K562 (cell line): Measurements from ENCODE around the gene NAT9. TPM values are rescaled to one million over a fixed set of nuclear protein-coding genes. Genes with fewer than 3 reads are reported as not detected.

Source experiments
- ATAC-seq: fragments of 200-7000 bp; cut with Tn5 transposase; 3 replicates; pipeline ENCODE4 v1.9.1; 2020; ENCODE audit warnings: moderate library complexity
- BruUV-seq: library from RNA; stranded (reverse); fragments of 400-500 nt; replicated peaks from 2 replicates; lab custom pipeline; 2021; lab: Mats Ljungman, UMichigan
- CTCF ChIA-PET: fragments of 300-600 bp; formaldehyde crosslinking; extraction: SDS; loops from one replicate; lab custom pipeline; 2021; ENCODE audit warnings: low intra/inter-chr PET ratio; lab: Yijun Ruan, JAX
- POLR2A ChIA-PET: fragments of 300-600, 350-650 bp; sonication (Branson Sonifier 250); formaldehyde crosslinking; extraction: SDS; loops from one replicate; lab custom pipeline; 2021; ENCODE audit warnings: antibody characterized with exemption, inconsistent platforms; lab: Yijun Ruan, JAX
- DNase-seq, 4 experiments: peaks; one replicate each; pipeline versions ENCODE4 v3.0.0 to v3.0.0-alpha.2; 2011 to 2018; ENCODE audit warnings: low spot score in 3 of 4, mixed read lengths in 3 of 4; ENCODE audit errors: extremely low read depth in 1 of 4
- FAIRE-seq: peaks from 2 replicates; lab custom pipeline; 2011; peaks lifted over from hg19 to GRCh38; lab: Jason Lieb, UNC
- H2AFZ ChIP-seq: 2 replicates; pipeline ENCODE4 v1.6.0; 2011; ENCODE audit warnings: low read depth, low read length, control low read depth, inconsistent platforms
- H3K27ac ChIP-seq: fragments of 200-600 bp; 3 replicates; pipeline ENCODE4 v1.8.0; 2011; ENCODE audit warnings: low read depth, mild to moderate bottlenecking, control low read depth, inconsistent platforms, low read length, moderate library complexity, mixed read lengths; ENCODE audit errors: extremely low read depth
- H3K27me3 ChIP-seq, 2 experiments: fragments of 300-600 bp in 1 of 2; 2 replicates in 1 of 2; 3 replicates in 1 of 2; pipeline versions ENCODE4 v1.6.0 to v1.8.0; 2011; ENCODE audit warnings: inconsistent platforms in 2 of 2, low read length in 2 of 2, mild to moderate bottlenecking in 1 of 2, mixed read lengths in 1 of 2, moderate library complexity in 1 of 2; ENCODE audit not compliant: control insufficient read depth in 2 of 2, insufficient read depth in 2 of 2
- H3K36me3 ChIP-seq: fragments of 300-600 bp; 3 replicates; pipeline ENCODE4 v1.8.0; 2011; ENCODE audit warnings: mild to moderate bottlenecking, low read length, inconsistent platforms; ENCODE audit not compliant: control insufficient read depth, insufficient read depth
- H3K4me1 ChIP-seq, 2 experiments: fragments of 200-600 bp in 1 of 2; replicated peaks in 1 of 2; 2 replicates in 1 of 2; 3 replicates in 1 of 2; pipeline versions ENCODE4 v1.5.1 to v1.8.0; 2011; ENCODE audit warnings: inconsistent platforms in 2 of 2, low read length in 2 of 2, mild to moderate bottlenecking in 1 of 2, mixed read lengths in 1 of 2, moderate library complexity in 1 of 2; ENCODE audit not compliant: control insufficient read depth in 2 of 2, insufficient read depth in 2 of 2
- H3K4me2 ChIP-seq: 2 replicates; pipeline ENCODE4 v1.6.1; 2011; ENCODE audit warnings: low read length, control low read depth, inconsistent platforms, mixed read lengths; ENCODE audit not compliant: insufficient read depth
- H3K4me3 ChIP-seq: fragments of 200-600 bp; sonication (generic), shearing (Covaris generic); 2 replicates; pipeline ENCODE4 v1.5.1; 2016; ENCODE audit warnings: control low read depth, inconsistent platforms
- H3K79me2 ChIP-seq: fragments of 200-600 bp; 3 replicates; pipeline ENCODE4 v1.8.0; 2011; ENCODE audit warnings: low read length, inconsistent platforms; ENCODE audit not compliant: control insufficient read depth, insufficient read depth
- H3K9ac ChIP-seq, 2 experiments: 2 replicates each; pipeline versions ENCODE4 v1.6.0 to v1.6.1; 2011; ENCODE audit warnings: low read depth in 2 of 2, low read length in 2 of 2, control low read depth in 1 of 2, inconsistent platforms in 1 of 2, mild to moderate bottlenecking in 1 of 2, mixed read lengths in 1 of 2; ENCODE audit not compliant: insufficient read depth in 1 of 2
- H3K9me1 ChIP-seq: one replicate; pipeline ENCODE4 v1.6.0; 2011; ENCODE audit warnings: inconsistent platforms, mild to moderate bottlenecking, low read length, moderate library complexity; ENCODE audit not compliant: control insufficient read depth, insufficient read depth
- H3K9me3 ChIP-seq: replicated peaks from 2 replicates; pipeline ENCODE4 v1.5.1; 2011; ENCODE audit warnings: low read depth, low read length, inconsistent platforms; ENCODE audit not compliant: control insufficient read depth, insufficient read depth
- H4K20me1 ChIP-seq: replicated peaks from 2 replicates; pipeline ENCODE4 v1.6.1; 2011; ENCODE audit warnings: low read length, inconsistent platforms, mixed read lengths; ENCODE audit not compliant: control insufficient read depth, insufficient read depth
- CBFA2T2 ChIP-seq: fragments of 450-650 bp; conservative IDR thresholded peaks from 2 replicates; pipeline ENCODE4 v1.6.1; 2017; ENCODE audit warnings: mild to moderate bottlenecking
- GATAD2B ChIP-seq: fragments of 450-650 bp; IDR thresholded peaks from 2 replicates; pipeline ENCODE4 v1.6.1; 2017; ENCODE audit warnings: mild to moderate bottlenecking, borderline replicate concordance
- JUN ChIP-seq, 2 experiments: sonication (generic) in 1 of 2; formaldehyde crosslinking in 1 of 2; IDR thresholded peaks; 2 replicates each; pipeline versions ENCODE4 v1.6.1 to v1.8.0; 2012 to 2022; ENCODE audit warnings: borderline replicate concordance in 2 of 2, mild to moderate bottlenecking in 2 of 2, improper control_type of control experiment in 1 of 2, low read depth in 1 of 2, low read length in 1 of 2, missing genetic modification reagents in 1 of 2
- OTX1 ChIP-seq: fragments of 450-650 bp; formaldehyde crosslinking; IDR thresholded peaks from 2 replicates; pipeline ENCODE4 v1.4.0; 2022; ENCODE audit warnings: mild to moderate bottlenecking
- PTTG1 ChIP-seq: fragments of 450-650 bp; IDR thresholded peaks from 2 replicates; pipeline ENCODE4 v1.6.1; 2016; ENCODE audit warnings: low read depth, mild to moderate bottlenecking, missing genetic modification characterization, missing compliant biosample characterization
- SREBF2 ChIP-seq: sonication (generic); formaldehyde crosslinking; IDR thresholded peaks from 2 replicates; pipeline ENCODE4 v1.4.0; 2020; ENCODE audit warnings: mild to moderate bottlenecking, missing genetic modification reagents
- WGBS: fragments of 100-300 bp; shearing (Covaris generic); methylation state at CpG from one replicate; pipeline ENCODE4 v1.1.6; 2016; ENCODE audit warnings: low coverage, mixed read lengths; ENCODE audit not compliant: insufficient coverage; ENCODE audit errors: missing lambda C conversion rate; 5-methylcytosine and 5-hydroxymethylcytosine counted together
- in situ Hi-C: fragments of 300-500 bp; cut with MboI; formaldehyde crosslinking; loops from 4 replicates; pipeline ENCODE4 v1.15.0; 2018; ENCODE audit warnings: inconsistent platforms, mixed read lengths
- intact Hi-C: fragments of 100-400 bp; cut with micrococcal nuclease; formaldehyde crosslinking; loops from 2 replicates; pipeline ENCODE4 v1.14.2; 2022
- polyA plus RNA-seq, 8 experiments: library from polyadenylated mRNA; depleted of rRNA in 4 of 8; stranded (reverse) in 5 of 8; unstranded in 3 of 8; fragments of >200 nt; fragmentation: Nextera tagmentation in 2 of 8; fragmentation: Illumina TruSeq in 1 of 8; extraction: Ambion mirVana in 2 of 8; extraction: Trizol in 1 of 8; gene quantifications; 2 replicates each; pipeline versions ENCODE4 v1.2.1 to v1.2.3, GENCODE V29; 2011 to 2014; ENCODE audit warnings: inconsistent platforms in 1 of 8, missing spikeins in 1 of 8
- total RNA-seq, 7 experiments: library from RNA; depleted of rRNA in 6 of 7; stranded (reverse); fragments of >200 nt in 6 of 7; fragmentation: Illumina TruSeq in 2 of 7; extraction: Trizol in 2 of 7; gene quantifications; 2 replicates each; pipeline versions ENCODE4 v1.2.1 to v1.2.3, GENCODE V29; 2011 to 2021; ENCODE audit warnings: low replicate concordance in 1 of 7

NAT9 gene
- total and polyA plus RNA-seq, 9 of the 15 experiments (the other 6 are each of a cell fraction or from before 2014, with no cell fraction given) = 4.2 to 63.6 (median 40.8) TPM

GRCh38 chr17:74734256-74734655 lies 41.9 kb downstream of the NAT9 start:
- H3K79me2 ChIP-seq = no peaks in the 10 kb centered on the region
- TF ChIP-seq CBFA2T2 (no peak), PTTG1 (no peak), JUN (IDR thresholded peaks at IDR 0.05; ENCODE audit: borderline replicate concordance, low read depth, low read length) (no peak), JUN (CRISPR knock-in tag; IDR thresholded peaks at IDR 0.05; ENCODE audit: borderline replicate concordance) (no peak), SREBF2 (no peak), GATAD2B (no peak), OTX1 (CRISPR knock-in tag) (no peak)
- no peak overlapping the region for H2AFZ ChIP-seq
- POLR2A ChIA-PET = no interaction called here
- no TSS peak for BruUV-seq
- no peaks in the 10 kb centered on the region for H3K9me1 ChIP-seq
- H3K36me3 ChIP-seq = no peaks in the 10 kb centered on the region
- H3K9me3 ChIP-seq = no peaks in the 10 kb centered on the region
- DNase-seq (no peak), FAIRE-seq (no peak), ATAC-seq (no peak)
- no peak overlapping the region for H3K4me2 ChIP-seq
- CTCF ChIA-PET = no interaction called here
- no peaks in the 10 kb centered on the region; the same call in 1 of the 2 replicates for H4K20me1 ChIP-seq
- in situ Hi-C loops = no loop called here
- H3K4me1 ChIP-seq = peaks cover 0 to 20% of the 10 kb centered on the region in 2 experiments; a peak in 3 of 5 replicates
- H3K27me3 ChIP-seq = peaks cover 31 to 73% of the 10 kb centered on the region in 2 experiments; a peak in 4 of 5 replicates
- intact Hi-C loops = no loop called here
- H3K4me3 ChIP-seq = no peak overlapping the region
- H3K27ac ChIP-seq = no peak overlapping the region
- no peak overlapping the region for H3K9ac ChIP-seq
- WGBS = 0% methylated on average over 3 of the region's 3 CpGs
